WTC11 (cell line): ENCODE results near the gene SLC35G2. TPM values are rescaled to one million over a fixed set of nuclear protein-coding genes. Genes with fewer than 3 reads are reported as not detected.

Experiments used
- ATAC-seq: fragments of 200-7000 bp; cut with Tn5 transposase; 2 replicates; pipeline ENCODE4 v1.10.0; 2021; ENCODE audit warnings: mild to moderate bottlenecking, moderate library complexity
- CTCF ChIA-PET: fragments of 300-600 bp; sonication (Branson Sonifier 250); formaldehyde crosslinking; loops from one replicate; lab custom pipeline; 2021; ENCODE audit warnings: antibody characterized with exemption; lab: Charles Lee
- POLR2A ChIA-PET: fragments of 350-600 bp; sonication (Branson Sonifier 250); formaldehyde crosslinking; loops from one replicate; lab custom pipeline; 2021; ENCODE audit warnings: antibody characterized with exemption; lab: Charles Lee
- DNase-seq: peaks from one replicate; pipeline ENCODE4 v3.0.0; 2021; ENCODE audit warnings: low spot score
- H3K27ac Mint-ChIP-seq: 2 replicates; pipeline ENCODE4 v1.8.0; 2021; ENCODE audit warnings: mixed read lengths
- H3K27me3 Mint-ChIP-seq: 2 replicates; pipeline ENCODE4 v1.8.0; 2021; ENCODE audit warnings: low read depth, mild to moderate bottlenecking, moderate library complexity, mixed read lengths
- H3K36me3 Mint-ChIP-seq: 2 replicates; pipeline ENCODE4 v1.8.0; 2021; ENCODE audit warnings: mixed read lengths
- H3K4me1 Mint-ChIP-seq: 2 replicates; pipeline ENCODE4 v1.8.0; 2022; ENCODE audit warnings: mixed read lengths
- H3K4me3 Mint-ChIP-seq: 2 replicates; pipeline ENCODE4 v1.8.0; 2021; ENCODE audit warnings: mild to moderate bottlenecking, moderate library complexity, mixed read lengths
- H3K9me3 Mint-ChIP-seq: 2 replicates; pipeline ENCODE4 v1.8.0; 2021; ENCODE audit warnings: mixed read lengths
- AR ChIP-seq: fragments of 250-450 bp; sonication (Bioruptor Pico); IDR thresholded peaks from 2 replicates; pipeline ENCODE4 v1.9.0; 2021; ENCODE audit warnings: mild to moderate bottlenecking
- ATF1 ChIP-seq: sonication (generic); formaldehyde crosslinking; IDR thresholded peaks from 2 replicates; pipeline ENCODE4 v1.8.1; 2023; ENCODE audit warnings: mild to moderate bottlenecking, moderate library complexity, missing genetic modification reagents
- ELF4 ChIP-seq: sonication (generic); formaldehyde crosslinking; IDR thresholded peaks from 2 replicates; pipeline ENCODE4 v1.8.1; 2022; ENCODE audit warnings: low read depth, mild to moderate bottlenecking, moderate library complexity, missing genetic modification reagents
- FOXK1 ChIP-seq: sonication (generic); formaldehyde crosslinking; IDR thresholded peaks from 2 replicates; pipeline ENCODE4 v1.8.0; 2022; ENCODE audit warnings: mild to moderate bottlenecking, moderate library complexity, missing genetic modification reagents
- GTF2I ChIP-seq: fragments of 250-450 bp; sonication (Bioruptor Pico); conservative IDR thresholded peaks from 2 replicates; pipeline ENCODE4 v1.4.0; 2021; ENCODE audit warnings: mild to moderate bottlenecking
- IRF1 ChIP-seq: sonication (generic); formaldehyde crosslinking; IDR thresholded peaks from 2 replicates; pipeline ENCODE4 v1.8.0; 2023; ENCODE audit warnings: missing genetic modification reagents
- JUN ChIP-seq: sonication (generic); formaldehyde crosslinking; IDR thresholded peaks from 2 replicates; pipeline ENCODE4 v1.8.0; 2023; ENCODE audit warnings: mild to moderate bottlenecking, missing genetic modification reagents
- KAT7 ChIP-seq: sonication (generic); formaldehyde crosslinking; IDR thresholded peaks from 2 replicates; pipeline ENCODE4 v1.8.1; 2023; ENCODE audit warnings: missing genetic modification reagents, mild to moderate bottlenecking, borderline replicate concordance
- MAX ChIP-seq: sonication (generic); formaldehyde crosslinking; IDR thresholded peaks from 2 replicates; pipeline ENCODE4 v1.8.0; 2022; ENCODE audit warnings: mild to moderate bottlenecking, missing genetic modification reagents
- RORB ChIP-seq: fragments of 250-450 bp; sonication (Bioruptor Pico); IDR thresholded peaks from 2 replicates; pipeline ENCODE4 v1.9.0; 2021; ENCODE audit warnings: mild to moderate bottlenecking
- SMAD3 ChIP-seq: sonication (generic); formaldehyde crosslinking; IDR thresholded peaks from 2 replicates; pipeline ENCODE4 v1.8.0; 2022; ENCODE audit warnings: missing genetic modification reagents, mild to moderate bottlenecking, borderline replicate concordance
- TEAD1 ChIP-seq: sonication (generic); formaldehyde crosslinking; IDR thresholded peaks from 2 replicates; pipeline ENCODE4 v1.8.0; 2022; ENCODE audit warnings: mild to moderate bottlenecking, missing genetic modification reagents
- TEAD4 ChIP-seq: sonication (generic); formaldehyde crosslinking; IDR thresholded peaks from 2 replicates; pipeline ENCODE4 v1.8.0; 2022; ENCODE audit warnings: mild to moderate bottlenecking, missing genetic modification reagents
- TP53 ChIP-seq: sonication (generic); formaldehyde crosslinking; IDR thresholded peaks from 2 replicates; pipeline ENCODE4 v1.8.1; 2023; ENCODE audit warnings: mild to moderate bottlenecking, missing genetic modification reagents
- ZBTB43 ChIP-seq: sonication (generic); formaldehyde crosslinking; IDR thresholded peaks from 2 replicates; pipeline ENCODE4 v1.8.1; 2023; ENCODE audit warnings: mild to moderate bottlenecking, missing genetic modification reagents
- ZNF219 ChIP-seq: sonication (generic); formaldehyde crosslinking; IDR thresholded peaks from 2 replicates; pipeline ENCODE4 v1.8.0; 2023; ENCODE audit warnings: missing genetic modification reagents, mild to moderate bottlenecking, borderline replicate concordance
- ZNF232 ChIP-seq: sonication (generic); formaldehyde crosslinking; IDR thresholded peaks from 2 replicates; pipeline ENCODE4 v1.8.0; 2022; ENCODE audit warnings: mild to moderate bottlenecking, missing genetic modification reagents
- ZNF263 ChIP-seq: sonication (generic); formaldehyde crosslinking; IDR thresholded peaks from 2 replicates; pipeline ENCODE4 v1.8.1; 2022; ENCODE audit warnings: low read depth, mild to moderate bottlenecking, moderate library complexity, missing genetic modification reagents
- total RNA-seq: library from RNA; stranded (reverse); gene quantifications from 3 replicates; pipeline ENCODE4 v1.2.3, GENCODE V29; 2021
- TF ChIP-seq, protein P1 (sequence below): sonication (generic); formaldehyde crosslinking; IDR thresholded peaks from 2 replicates; pipeline ENCODE4 v1.8.1; 2023; ENCODE audit warnings: mild to moderate bottlenecking, missing genetic modification reagents, moderate library complexity
- TF ChIP-seq, protein P2 (sequence below): sonication (generic); formaldehyde crosslinking; IDR thresholded peaks from 2 replicates; pipeline ENCODE4 v1.8.0; 2023; ENCODE audit warnings: missing genetic modification reagents, mild to moderate bottlenecking, borderline replicate concordance
- TF ChIP-seq, protein P3 (sequence below): fragments of 250-450 bp; sonication (Bioruptor Pico); conservative IDR thresholded peaks from 2 replicates; pipeline ENCODE4 v1.9.0; 2021; ENCODE audit warnings: mild to moderate bottlenecking

The SLC35G2 gene
- total RNA-seq, 1 experiment from 2014 or later, result 3.6 TPM

DNA sequence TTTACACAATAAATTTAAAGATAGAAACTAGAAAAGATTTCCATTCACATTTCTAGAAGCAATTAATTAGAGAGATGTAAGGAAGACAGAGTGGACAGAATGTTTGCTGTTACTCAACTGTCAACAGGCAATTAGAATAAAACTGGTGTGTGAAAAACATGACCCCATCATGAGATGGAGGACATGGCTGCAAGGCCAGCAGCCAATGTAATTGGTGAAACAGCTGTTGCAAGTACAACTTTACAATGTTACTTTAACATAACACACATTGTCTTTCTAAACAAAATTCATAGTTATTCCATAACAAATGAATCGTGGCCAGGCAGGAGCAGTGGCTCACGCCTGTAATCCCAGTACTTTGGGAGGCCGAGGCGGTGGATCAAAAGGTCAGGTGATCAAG lies 38.2 kb upstream of the SLC35G2 start:
- Mint-ChIP-seq H3K27me3 (no peaks in the 10 kb centered on the region), H3K36me3 (no peaks in the 10 kb centered on the region), H3K4me3 (no peak overlapping the region), H3K4me1 (no peaks in the 10 kb centered on the region), H3K27ac (no peak overlapping the region), H3K9me3 (peaks cover 8% of the 10 kb centered on the region)
- POLR2A ChIA-PET, result no interaction called here
- CTCF ChIA-PET, result interaction anchor here (0.6 kb wide), 1 partner anchor 523 kb away, joined by 3 read pairs; no protein-coding TSS in a partner anchor
- DNase-seq (no peak), ATAC-seq (no peak)
- TF ChIP-seq ZNF263 (no peak), ZBTB43 (CRISPR knock-in tag) (no peak), ELF4 (CRISPR knock-in tag) (no peak), KAT7 (CRISPR knock-in tag) (no peak), ATF1 (CRISPR knock-in tag) (no peak), ZNF219 (no peak), RORB (CRISPR knock-in tag) (no peak), IRF1 (CRISPR knock-in tag) (no peak), AR (CRISPR knock-in tag) (no peak), FOXK1 (CRISPR knock-in tag) (no peak), JUN (CRISPR knock-in tag) (no peak), MAX (CRISPR knock-in tag) (no peak), TEAD4 (CRISPR knock-in tag) (no peak)
- TF ChIP-seq, protein P1, sequence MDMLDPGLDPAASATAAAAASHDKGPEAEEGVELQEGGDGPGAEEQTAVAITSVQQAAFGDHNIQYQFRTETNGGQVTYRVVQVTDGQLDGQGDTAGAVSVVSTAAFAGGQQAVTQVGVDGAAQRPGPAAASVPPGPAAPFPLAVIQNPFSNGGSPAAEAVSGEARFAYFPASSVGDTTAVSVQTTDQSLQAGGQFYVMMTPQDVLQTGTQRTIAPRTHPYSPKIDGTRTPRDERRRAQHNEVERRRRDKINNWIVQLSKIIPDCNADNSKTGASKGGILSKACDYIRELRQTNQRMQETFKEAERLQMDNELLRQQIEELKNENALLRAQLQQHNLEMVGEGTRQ, result no peak

- H3K27ac Mint-ChIP-seq, result no peak overlapping the region
- ChIA-PET POLR2A (interaction anchor here (0.7 kb wide), 1 partner anchor 281 kb away, joined by 6 read pairs; no protein-coding TSS in a partner anchor), CTCF (interaction anchor here (1.7 kb wide), 1 partner anchor 230 kb away, joined by 5 read pairs; no protein-coding TSS in a partner anchor)
- no peak overlapping the region for H3K4me3 Mint-ChIP-seq
- no peak for DNase-seq
- ATAC-seq, result no peak
- TF ChIP-seq GTF2I (CRISPR knock-in tag) (no peak), SMAD3 (CRISPR knock-in tag) (no peak), ZNF232 (CRISPR knock-in tag) (no peak), TEAD1 (no peak), IRF1 (CRISPR knock-in tag) (no peak), FOXK1 (CRISPR knock-in tag) (no peak), TP53 (CRISPR knock-in tag) (no peak), ZNF219 (no peak), ATF1 (CRISPR knock-in tag) (no peak)
- TF ChIP-seq, protein P2, sequence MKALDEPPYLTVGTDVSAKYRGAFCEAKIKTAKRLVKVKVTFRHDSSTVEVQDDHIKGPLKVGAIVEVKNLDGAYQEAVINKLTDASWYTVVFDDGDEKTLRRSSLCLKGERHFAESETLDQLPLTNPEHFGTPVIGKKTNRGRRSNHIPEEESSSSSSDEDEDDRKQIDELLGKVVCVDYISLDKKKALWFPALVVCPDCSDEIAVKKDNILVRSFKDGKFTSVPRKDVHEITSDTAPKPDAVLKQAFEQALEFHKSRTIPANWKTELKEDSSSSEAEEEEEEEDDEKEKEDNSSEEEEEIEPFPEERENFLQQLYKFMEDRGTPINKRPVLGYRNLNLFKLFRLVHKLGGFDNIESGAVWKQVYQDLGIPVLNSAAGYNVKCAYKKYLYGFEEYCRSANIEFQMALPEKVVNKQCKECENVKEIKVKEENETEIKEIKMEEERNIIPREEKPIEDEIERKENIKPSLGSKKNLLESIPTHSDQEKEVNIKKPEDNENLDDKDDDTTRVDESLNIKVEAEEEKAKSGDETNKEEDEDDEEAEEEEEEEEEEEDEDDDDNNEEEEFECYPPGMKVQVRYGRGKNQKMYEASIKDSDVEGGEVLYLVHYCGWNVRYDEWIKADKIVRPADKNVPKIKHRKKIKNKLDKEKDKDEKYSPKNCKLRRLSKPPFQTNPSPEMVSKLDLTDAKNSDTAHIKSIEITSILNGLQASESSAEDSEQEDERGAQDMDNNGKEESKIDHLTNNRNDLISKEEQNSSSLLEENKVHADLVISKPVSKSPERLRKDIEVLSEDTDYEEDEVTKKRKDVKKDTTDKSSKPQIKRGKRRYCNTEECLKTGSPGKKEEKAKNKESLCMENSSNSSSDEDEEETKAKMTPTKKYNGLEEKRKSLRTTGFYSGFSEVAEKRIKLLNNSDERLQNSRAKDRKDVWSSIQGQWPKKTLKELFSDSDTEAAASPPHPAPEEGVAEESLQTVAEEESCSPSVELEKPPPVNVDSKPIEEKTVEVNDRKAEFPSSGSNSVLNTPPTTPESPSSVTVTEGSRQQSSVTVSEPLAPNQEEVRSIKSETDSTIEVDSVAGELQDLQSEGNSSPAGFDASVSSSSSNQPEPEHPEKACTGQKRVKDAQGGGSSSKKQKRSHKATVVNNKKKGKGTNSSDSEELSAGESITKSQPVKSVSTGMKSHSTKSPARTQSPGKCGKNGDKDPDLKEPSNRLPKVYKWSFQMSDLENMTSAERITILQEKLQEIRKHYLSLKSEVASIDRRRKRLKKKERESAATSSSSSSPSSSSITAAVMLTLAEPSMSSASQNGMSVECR (CRISPR knock-in tag), result no peak
- TF ChIP-seq, protein P3, sequence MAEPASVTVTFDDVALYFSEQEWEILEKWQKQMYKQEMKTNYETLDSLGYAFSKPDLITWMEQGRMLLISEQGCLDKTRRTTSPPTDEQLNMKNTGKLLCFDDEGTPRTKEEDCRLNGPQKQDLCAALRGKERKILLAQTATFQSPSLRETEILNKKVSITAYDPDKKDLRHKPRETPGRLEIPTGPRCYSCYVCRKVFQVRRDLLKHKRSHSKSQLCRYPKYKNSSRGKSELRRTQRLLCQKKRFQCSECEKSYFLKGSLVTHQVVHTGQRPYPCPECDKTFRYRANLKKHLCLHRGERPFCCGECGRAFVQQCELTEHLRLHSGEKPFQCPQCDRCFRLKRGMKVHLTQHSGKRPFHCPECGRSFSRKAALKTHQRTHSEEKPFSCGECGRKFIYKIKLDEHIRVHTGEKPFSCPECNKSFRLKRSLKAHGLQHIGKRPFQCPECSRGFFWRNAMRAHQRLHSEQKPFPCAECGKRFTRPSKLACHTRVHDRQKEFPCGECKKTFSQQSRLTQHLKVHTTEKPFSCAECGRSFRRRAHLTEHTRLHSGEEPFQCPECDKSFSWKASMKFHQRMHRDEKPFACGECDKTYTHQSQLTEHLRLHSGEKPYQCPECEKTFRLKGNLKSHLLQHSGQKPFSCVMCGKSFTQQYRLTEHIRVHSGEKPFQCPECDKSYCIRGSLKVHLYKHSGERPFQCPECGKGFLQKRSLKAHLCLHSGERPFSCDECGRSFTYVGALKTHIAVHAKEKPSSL, result no peak
- peaks cover 8% of the 10 kb centered on the region for H3K9me3 Mint-ChIP-seq
- H3K4me1 Mint-ChIP-seq, result peaks cover 15% of the 10 kb centered on the region
- H3K27me3 Mint-ChIP-seq, result no peaks in the 10 kb centered on the region
- no peaks in the 10 kb centered on the region for H3K36me3 Mint-ChIP-seq
Measured at GRCh38 chr3:136783708-136784191, 35.2 kb upstream of the SLC35G2 start.
